ENCODE data around the gene NTMT1.
"Not testable (repeated sequence)": the region's sequence is repeated elsewhere in the genome, so short reads cannot be mapped to it uniquely, and the experiment has no call there.

NTMT1 gene

DNA sequence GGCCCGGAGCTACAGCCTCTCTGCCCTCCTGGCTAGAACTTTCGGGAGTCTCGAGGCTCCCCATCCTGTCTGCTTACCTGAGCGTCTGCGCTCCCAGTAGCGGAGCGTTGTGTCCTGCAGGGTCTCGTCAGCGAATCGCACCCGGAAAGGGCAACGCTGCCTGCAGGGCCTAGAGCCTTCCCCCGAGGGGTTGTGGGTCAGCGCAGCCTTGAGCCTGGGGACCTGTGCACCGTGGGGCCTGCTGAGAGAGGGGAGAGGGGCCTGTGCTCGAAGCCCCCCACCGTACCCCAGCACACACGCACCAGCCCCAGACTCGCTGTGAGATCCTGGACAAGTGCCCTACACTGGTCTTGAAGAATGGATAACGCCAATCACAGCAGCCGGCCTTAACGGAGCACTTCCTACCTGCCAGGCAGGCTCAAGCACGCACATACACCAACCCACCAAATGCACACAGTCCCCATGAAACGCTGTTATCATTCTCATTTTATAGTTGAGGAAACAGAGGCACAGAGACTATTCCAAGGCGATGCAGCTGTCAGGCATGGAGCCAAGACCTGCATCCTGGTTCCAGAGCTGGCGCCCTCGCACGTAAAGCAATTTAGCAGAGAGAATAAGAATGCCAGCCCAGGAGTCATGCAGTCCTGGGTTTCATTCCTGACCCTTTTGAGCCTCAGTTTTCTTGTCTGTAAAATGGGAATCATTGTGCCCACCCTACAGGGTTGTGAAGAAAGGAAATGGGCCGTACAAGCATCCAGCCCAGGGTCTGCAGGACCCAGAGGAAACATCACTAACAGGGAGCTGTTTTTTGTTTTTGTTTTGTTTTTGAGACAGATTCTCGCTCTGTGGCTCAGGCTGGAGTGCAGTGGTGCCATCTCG lies 10.3 kb upstream of the NTMT1 start:
- DNase-seq (ENCODE audit: low spot score): no peak

DNA sequence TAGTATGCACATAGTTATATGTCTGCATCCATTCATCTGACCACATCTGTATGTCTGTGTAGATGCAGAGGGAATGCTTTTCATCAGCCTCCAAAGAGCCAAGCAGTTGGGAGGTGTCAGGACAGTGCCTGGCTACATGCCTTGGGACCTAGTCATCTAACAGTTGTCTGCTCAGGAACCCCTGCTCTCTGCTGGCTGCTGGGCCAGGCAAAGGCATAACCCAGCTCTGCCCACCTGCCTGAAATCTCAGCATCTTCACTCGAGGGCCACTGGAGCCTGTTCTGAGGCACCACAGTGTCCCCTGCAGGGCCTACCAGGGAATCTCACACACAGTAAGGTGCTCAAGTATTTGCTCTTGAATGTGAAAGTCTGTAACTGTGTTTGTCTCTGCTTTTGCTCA lies 8.8 kb upstream of the NTMT1 start:
- DNase-seq (ENCODE audit: low spot score): no peak

DNA sequence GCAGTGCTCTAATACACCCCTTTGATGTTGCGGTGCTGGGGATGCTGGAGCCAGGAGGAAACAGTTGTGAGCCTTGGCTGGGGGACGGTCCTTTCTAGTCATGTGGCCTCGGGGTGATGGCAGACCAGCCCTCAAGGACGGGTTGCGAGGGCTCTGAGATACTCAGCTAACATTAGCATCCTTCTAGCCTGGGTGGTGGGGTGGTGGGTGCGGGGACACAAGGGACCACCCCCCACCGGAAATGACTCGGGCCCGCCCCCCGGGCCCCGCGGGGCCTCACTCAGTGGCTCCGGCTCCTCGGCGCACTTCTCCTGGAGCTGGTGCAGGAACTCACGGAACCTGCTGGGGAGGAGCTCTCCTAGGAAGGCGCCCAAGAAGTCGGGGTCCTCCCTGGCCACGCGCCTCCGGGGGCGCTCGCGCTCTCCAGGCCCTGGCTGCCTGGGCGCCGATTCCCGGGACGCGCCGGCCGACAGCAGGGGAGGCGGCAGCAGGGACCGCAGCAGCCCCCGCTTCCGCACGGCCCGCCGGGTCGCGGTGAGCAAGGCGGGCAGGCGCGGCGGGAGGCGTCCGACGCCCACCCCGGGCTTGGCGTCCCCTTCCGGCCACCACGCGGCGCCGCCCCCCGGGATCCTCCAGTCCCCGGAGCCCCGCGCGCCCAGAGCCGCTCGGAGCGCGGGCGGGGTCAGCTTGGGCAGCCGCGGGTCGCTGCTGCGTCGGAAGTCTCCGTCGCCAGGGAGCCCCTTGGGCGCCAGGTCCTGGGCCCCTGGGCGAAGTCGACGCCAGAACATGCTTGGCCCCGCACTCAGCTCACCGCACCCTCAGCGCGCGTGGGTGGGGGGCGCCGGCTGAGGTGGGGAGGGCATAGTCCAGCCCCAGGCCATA lies 5.9 kb upstream of the NTMT1 start:
- no peak for DNase-seq (ENCODE audit: low spot score)

DNA sequence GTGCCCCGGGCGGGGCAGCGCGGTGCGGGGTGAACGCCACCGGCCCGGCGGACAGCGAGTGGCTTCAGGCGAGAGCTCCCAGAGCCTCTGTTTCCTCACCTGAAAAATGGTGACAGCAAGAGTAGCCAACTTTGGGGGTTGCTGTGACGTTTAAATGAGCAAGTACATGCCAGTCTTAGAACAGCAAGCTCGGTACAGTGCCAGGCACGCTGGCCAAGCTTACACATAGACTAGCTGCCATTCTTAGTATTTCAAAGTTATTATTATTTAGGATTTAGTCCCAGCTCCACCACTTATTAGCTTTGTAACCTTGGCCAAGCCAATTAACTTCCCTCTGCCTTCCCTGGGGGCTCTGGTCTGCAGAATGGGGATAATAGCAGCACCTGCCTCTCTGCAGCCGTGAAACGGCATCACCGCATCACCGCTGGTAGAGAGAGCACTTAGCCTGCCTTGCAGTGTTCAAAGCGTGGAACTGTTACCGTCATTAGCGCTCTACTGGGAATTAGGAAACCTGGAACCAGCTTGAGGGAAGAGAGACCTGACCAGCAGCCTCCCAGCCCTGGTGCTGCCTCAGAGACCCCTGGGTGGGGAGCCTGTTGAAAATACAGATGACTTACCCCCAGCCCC lies 5.2 kb upstream of the NTMT1 start, which contains the start of gene C9orf50:
Gene C9orf50 (minus strand): TSS at position 433 of the 627 bp plus-strand sequence. CDS start 527 bp downstream, outside the sequence.
- no peak for DNase-seq (ENCODE audit: low spot score)

DNA sequence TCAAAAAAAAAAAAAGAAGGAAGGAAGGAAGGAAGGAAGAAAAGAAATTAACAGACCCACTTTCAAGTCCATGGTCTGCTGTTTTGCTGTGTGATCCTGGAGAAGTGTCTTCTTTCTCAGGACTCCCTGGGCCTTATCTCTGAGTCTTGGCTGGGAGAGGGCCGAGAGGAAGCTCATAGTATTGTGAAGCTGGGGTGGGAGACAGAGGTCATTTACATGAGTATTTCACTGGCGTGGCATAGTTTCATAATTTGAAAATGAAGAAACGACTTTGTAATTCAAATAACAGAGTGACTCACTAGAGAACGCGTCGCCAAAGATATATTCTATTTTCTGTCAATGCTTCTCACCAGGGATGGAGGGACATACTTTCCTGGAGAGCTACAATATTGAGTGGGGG lies 2.6 kb upstream of the NTMT1 start:
- no peak for DNase-seq (ENCODE audit: low spot score)

DNA sequence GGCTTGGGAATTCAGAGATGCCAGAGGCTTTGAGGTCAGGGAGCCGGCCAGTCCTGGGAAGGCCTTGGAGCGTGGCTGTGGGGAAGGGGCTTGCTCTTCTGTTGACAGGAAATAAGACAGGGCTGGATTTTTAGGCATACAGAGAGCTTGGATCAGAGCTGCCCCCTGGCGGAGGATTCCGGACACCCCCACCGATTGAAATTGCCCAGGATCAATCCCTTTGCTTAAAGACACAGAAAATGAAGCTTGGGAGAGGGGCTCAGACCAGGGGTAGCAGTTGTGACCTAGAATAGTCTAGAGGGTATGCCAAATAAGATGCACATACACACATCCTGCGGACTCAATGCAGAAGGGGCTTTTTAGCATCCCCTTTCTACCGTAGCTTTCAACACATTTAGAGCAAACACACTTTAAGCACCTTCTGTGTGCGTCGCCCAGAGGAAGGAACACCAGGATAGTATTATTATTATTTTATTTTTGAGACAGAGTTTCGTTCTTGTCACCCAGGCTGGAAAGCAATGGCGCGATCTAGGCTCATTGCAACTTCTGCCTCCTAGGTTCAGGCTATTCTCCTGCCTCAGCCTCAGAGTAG lies 1.7 kb upstream of the NTMT1 start:
- peak; percentile 49 for DNase-seq (ENCODE audit: low spot score)

DNA sequence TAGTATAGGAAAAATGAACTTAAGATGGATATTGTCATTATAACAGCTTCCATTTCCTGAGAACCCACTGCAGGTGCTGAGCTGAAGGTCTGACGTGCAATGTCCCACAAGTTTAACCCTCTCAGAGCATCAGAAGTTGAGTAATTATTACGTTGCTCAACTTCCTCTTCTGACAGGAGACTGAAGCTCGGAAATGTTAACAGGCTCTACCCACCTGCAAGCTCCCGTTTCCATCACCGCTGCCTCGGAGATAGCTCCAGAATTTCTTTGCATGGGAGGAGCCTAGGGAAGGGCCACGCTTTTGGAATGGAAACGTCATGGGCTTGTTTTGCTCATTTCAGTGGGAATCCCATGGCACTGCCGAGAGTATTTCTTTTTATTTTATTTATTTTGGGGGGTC lies 1.0 kb upstream of the NTMT1 start:
- DNase-seq (ENCODE audit: low spot score): no peak

DNA sequence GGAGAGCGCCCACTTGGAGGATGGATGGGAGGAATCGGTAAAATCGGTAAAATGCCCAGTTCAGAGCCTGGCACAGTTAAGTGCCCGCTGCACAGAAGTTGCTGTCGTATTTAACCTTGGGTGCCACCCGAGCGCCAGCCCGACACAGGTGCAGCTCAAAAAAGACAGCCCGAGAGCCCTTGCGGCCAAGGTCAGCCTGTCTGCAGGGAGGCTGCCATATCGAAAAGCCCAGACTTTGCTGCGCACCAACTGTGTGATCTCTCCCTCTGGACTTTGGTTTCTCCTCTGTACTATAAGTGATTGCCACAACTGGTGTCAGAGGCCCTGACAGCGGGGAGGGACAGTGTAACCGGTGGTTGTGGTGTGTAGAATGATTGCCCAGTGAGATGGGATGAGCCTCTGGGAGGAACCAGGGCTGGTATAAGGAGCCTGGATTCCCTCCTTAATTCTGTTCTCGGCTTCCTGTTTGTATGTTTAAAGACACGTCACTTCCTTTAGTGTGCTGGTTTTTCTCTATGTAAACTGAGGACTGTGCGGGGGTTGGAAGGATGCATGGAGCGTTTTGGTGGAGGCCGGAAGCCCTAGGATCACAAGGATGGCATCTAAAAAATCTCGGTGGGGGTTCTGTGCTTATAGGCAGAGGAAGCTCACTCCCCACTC lies 792 bp downstream of the NTMT1 start:
- DNase-seq (ENCODE audit: low spot score): peak; percentile 29

DNA sequence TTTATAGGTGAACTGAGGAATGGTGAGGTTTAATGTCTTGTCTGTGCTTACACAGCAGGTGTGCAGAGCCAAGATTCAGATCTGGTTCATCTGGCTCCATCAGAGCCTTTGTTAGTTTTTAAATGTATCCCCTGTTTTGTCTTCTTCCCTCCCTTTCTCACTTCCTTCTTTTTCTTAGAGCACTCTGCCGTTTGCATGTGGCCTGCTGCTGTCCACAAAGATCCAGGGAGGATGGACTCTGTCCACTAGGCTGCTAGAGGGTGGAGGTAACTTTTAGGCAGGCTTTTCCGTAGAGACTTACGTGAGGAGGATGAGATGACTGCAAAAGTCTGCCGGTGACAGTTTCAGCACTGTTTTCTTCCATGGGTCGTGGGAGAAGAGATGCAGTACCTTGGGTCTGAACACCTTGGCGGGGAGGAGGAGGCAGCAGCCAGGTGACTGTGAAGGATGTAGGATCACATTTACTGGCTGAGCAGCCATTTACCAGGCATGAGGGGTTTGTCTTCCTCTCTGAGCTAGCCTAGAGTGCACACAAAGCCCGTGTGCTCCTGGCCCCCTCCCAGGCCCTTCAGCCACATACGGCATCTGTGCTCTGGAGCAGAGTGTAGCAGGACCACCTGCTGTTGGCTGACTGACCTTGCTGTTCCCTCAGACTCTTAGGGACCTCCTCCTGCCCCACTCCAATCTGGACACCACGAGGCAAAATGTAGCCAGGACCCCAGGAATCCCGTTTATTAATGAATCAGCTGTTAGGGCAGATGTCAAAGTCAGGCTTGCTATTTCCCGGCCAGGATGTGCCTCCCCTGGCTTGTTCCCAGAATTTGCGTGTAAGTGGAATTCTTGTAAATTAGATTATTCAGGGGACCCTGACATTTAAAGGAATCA lies 1.8 kb downstream of the NTMT1 start:
- no peak for DNase-seq (ENCODE audit: low spot score)

DNA sequence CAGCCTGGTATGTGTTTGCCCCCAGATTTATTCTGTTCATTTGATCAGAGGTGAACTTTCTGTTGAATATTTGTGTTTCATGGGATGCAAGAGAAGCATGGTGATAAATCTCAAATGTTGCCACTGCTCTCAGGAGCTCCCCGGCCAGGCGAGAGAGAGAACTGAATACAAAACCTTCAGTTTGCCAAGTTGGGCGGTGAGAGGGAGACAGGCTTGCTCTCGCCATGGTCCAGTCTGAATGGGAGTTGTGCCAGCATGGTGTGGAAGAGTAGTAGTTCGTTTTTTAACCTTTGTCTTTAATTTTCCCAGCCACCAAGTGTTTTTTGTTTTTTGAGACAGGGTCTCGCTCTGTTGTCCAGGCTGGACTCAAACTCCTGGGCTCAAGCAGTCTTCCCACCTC lies 2.7 kb downstream of the NTMT1 start:
- no peak for DNase-seq (ENCODE audit: low spot score)

DNA sequence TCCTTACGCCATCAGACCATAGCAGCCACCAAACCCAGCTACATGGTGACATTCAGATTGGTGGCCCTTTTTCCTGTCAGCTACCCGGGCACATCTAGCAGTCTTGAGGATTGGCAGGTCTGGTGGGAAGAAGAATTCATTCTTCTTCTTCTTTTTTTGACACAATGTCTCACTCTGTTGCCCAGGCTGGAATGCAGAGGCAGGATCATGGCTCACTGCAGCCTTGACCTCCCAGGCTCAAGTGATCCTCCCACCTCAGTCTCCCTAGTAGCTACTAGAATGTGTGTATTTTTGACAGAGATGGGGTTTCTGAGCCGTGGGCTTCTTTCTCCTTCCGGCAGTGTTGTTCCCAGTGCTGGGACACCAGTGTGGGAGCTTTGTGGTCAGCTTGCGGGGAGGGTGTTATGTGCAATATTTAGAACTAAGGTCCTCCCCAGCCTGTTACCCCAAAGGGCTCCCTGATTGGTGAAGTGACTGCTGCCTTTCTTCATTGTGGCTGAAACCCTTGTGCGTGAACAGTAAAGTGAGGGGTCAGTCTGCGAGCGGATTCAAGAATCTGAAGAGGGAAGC lies 3.4 kb downstream of the NTMT1 start:
- DNase-seq (ENCODE audit: low spot score): no peak

DNA sequence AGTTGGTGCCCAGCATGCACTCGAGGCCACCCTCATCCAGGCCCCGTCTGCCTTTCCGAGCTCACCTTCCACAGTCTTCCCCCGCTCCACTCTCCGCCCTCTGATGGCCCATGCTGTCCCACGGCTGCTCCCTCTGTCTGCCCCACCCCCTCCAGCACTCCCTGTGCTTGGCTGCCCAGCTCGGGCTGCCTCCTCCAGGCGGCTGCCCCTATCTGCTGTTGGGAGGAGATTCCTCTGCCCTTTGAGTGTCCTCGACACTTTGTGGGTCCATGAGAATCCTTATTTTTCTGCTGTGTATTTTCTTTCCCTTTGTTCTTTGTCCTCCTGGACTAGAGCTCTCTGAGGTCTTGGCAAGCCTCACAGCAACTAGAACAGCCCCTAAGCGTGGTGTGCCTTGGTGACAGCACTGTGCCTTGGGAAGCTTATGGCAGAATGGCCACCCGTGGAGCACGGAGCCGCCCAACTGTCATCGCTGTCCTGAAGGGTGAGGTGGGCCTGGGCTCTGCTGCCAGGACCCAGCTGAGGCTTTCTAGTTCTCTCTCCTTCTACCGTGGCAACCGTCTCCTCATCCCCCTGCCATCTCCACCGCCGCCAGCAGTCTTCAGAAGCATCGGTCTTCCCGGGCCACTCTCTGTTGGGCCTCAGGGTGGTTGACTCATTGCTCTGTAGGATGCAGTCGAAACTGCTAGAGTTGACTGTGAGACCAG lies 5.2 kb downstream of the NTMT1 start:
- DNase-seq (ENCODE audit: low spot score): no peak

DNA sequence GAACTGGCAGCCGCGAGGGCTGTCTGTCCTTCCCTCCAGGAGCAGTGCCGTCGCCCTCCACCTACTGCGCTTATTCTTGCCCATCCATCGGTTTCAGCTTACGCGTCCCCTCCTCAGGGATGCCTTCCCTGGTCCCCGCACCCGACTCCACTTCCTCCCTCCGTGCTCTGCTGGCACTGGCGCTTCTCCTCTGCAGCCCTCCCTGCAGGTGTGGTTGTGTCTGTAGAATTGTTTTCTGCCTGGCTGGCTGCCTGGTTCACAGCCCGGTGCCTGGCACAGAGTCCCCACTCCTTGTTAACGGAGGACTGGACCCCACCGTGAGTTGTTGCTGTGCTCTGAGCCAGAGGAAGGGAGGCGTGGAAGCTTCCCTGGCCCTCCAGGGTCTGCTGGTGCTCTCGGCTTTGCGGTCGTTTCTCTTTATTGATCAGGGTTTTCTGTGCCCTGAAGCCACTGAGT lies 5.7 kb downstream of the NTMT1 start:
- no peak for DNase-seq (ENCODE audit: low spot score)

DNA sequence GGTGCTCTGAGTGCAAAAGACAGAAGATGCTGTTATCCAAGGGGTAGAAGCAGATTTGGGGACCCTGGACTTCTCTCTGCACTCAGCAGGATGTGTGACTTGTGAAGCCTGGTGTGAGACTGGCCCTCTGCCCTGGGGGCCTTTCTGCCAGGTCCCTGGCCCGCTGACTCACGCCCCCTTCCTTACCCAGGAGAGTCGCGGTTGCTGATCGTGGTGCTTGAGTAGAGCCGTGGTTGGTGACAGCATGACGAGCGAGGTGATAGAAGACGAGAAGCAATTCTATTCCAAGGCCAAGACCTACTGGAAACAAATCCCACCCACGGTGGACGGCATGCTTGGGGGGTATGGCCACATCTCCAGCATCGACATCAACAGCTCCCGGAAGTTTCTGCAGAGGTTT lies 6.5 kb downstream of the NTMT1 start:
- no peak for DNase-seq (ENCODE audit: low spot score)

DNA sequence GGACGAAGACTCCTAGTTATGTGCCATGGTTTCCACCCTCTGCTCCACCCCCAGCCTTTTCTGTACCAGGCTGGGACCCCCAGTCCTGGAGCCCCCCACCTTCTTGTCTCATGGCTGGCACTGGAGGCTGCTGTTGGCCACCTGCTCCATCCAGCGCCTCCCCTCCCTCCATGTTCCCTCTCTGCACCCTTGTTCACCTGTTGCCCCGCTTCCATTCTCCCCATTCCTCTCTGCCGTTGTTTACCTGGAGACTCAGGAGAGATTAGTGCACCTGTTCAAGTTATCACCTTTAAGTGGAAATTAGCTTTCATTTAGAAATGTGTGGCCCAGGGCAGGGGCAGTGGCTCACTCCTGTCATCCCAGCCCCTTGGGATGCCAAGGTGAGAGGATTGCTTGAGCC lies 7.2 kb downstream of the NTMT1 start:
- no peak for DNase-seq (ENCODE audit: low spot score)

DNA sequence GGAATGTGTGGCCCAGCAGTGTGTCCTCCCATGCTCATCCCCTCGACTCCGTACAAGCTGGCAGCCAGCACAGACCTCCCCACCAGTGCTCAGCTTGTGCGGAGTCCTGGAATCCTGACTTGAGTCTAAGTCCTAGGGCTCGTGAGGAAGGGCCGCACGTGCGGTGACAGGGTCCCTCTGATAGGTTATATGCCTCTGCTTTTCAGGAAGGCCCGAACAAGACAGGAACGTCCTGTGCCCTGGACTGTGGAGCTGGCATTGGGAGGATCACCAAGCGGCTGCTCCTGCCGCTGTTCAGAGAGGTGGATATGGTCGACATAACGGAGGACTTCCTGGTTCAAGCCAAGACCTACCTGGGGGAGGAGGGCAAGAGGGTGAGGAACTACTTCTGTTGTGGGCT lies 7.9 kb downstream of the NTMT1 start:
- DNase-seq (ENCODE audit: low spot score): no peak

DNA sequence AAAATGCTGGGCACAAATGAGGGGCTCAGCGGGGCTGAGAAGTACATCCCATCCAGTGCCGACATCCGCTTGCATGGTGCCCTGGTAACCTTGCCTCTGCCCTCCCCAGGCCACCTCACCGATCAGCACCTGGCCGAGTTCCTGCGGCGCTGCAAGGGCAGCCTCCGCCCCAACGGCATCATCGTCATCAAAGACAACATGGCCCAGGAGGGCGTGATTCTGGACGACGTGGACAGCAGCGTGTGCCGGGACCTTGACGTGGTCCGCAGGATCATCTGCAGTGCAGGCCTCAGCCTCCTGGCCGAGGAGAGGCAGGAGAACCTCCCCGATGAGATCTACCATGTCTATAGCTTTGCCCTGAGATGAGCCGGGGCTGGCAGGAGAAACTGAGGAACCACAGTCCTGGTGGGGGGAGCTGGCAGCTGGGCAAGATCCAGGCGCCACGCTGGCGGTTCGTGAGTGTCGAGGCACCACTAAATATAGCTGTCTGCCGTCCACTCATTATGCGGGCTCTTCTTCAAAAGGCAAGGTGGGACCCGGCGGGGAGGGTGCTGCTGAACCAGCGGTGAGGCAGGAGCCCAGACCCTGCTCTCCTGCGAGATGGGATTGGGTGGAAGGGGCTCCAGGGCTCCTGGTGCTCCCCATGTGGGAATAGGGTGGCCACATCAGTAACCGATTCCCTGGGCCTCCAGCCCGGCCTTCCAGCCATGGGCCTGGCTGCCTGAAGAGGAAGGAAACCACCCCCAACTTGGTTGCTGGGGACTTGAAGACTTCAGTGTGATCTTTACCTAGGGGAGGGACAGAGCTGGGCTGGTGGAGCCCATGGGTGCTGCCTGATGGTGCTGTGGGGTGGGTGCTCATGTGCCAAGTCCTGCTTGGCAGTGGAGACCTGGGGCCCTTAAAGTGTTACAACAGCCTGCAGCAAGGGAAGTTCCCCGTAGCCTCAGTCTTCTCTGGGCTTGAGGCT lies 9.4 kb downstream of the NTMT1 start:
- no peak for DNase-seq (ENCODE audit: low spot score)

DNA sequence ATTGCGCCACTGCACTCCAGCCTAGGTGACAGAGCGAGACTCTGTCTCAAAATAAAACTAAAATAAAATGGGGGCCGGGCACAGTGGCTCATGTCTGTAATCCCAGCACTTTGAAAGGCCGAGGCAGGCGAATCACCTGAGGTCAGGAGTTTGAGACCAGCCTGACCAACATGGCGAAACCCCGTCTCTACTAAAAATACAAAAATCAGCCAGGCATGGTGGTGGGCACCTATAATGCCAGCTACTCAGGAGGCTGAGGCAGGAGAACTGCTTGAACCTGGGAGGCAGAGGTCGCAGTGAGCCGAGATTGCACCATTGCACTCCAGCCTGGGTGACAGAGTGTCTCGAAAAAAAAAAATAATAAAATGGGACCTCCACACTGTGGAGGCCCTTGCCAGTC lies 10.4 kb downstream of the NTMT1 start:
- DNase-seq (ENCODE audit: low spot score): not testable (repeated sequence)
